HepG2 (cell line): ENCODE measurements around the gene FBXW8. TPM values are rescaled to one million over a fixed set of nuclear protein-coding genes. Genes with fewer than 3 reads are reported as not detected.

Experiments used
- ATAC-seq: fragments of 200-7000 bp; cut with Tn5 transposase; 3 replicates; pipeline ENCODE4 v1.9.1; 2020; ENCODE audit warnings: mild to moderate bottlenecking, moderate library complexity
- BruUV-seq: library from RNA; stranded (reverse); fragments of 400-500 nt; replicated peaks from 2 replicates; lab custom pipeline; 2021; lab: Mats Ljungman, UMichigan
- CTCF ChIA-PET: fragments of 300-600 bp; formaldehyde crosslinking; extraction: SDS; loops from one replicate; lab custom pipeline; 2021; ENCODE audit warnings: low total read pairs, inconsistent platforms, low intra/inter-chr PET ratio; lab: Yijun Ruan, JAX
- POLR2A ChIA-PET: fragments of 350-600 bp; sonication (Branson Sonifier 250); formaldehyde crosslinking; loops from one replicate; lab custom pipeline; 2020; ENCODE audit warnings: antibody characterized with exemption, inconsistent platforms; lab: Yijun Ruan, JAX
- DNase-seq: peaks from one replicate; pipeline ENCODE4 v3.0.0-alpha.2; 2015; ENCODE audit warnings: low spot score
- FAIRE-seq: peaks from 3 replicates; lab custom pipeline; 2011; peaks lifted over from hg19 to GRCh38; lab: Jason Lieb, UNC
- H2AFZ ChIP-seq: one replicate; pipeline ENCODE4 v1.6.1; 2011; ENCODE audit warnings: low read length, inconsistent platforms
- H3K27ac ChIP-seq: fragments of 300-600 bp; 3 replicates; pipeline ENCODE4 v1.8.0; 2011; ENCODE audit warnings: mixed run types, mild to moderate bottlenecking, mixed read lengths, low read length, inconsistent platforms; ENCODE audit not compliant: insufficient read depth; ENCODE audit errors: extremely low read length
- H3K27me3 ChIP-seq, 2 experiments: fragments of 200-600 bp in 1 of 2; 2 replicates in 1 of 2; 3 replicates in 1 of 2; pipeline versions ENCODE4 v1.6.0 to v1.8.0; 2011; ENCODE audit warnings: low read length in 2 of 2, mild to moderate bottlenecking in 2 of 2, moderate library complexity in 2 of 2, inconsistent platforms in 1 of 2; ENCODE audit not compliant: insufficient read depth in 2 of 2, control insufficient read depth in 1 of 2
- H3K36me3 ChIP-seq, 2 experiments: fragments of 200-600 bp in 1 of 2; replicated peaks in 1 of 2; 2 replicates in 1 of 2; 3 replicates in 1 of 2; pipeline versions ENCODE4 v1.5.1 to v1.8.0; 2011; ENCODE audit warnings: low read length in 2 of 2, inconsistent platforms in 1 of 2; ENCODE audit not compliant: insufficient read depth in 2 of 2, control insufficient read depth in 1 of 2
- H3K4me1 ChIP-seq: 2 replicates; pipeline ENCODE4 v1.5.1; 2012; ENCODE audit warnings: low read length, inconsistent platforms; ENCODE audit not compliant: insufficient read depth
- H3K4me2 ChIP-seq: 2 replicates; pipeline ENCODE4 v1.6.0; 2011; ENCODE audit warnings: low read depth, low read length, inconsistent platforms
- H3K4me3 ChIP-seq, 3 experiments: fragments of 200-600 bp in 1 of 3; sonication (generic), shearing (Covaris generic) in 1 of 3; replicated peaks in 1 of 3; 2 replicates each; pipeline ENCODE4 v1.5.1; 2011 to 2016; ENCODE audit warnings: low read length in 3 of 3, inconsistent platforms in 2 of 3, low read depth in 2 of 3, mild to moderate bottlenecking in 2 of 3, control low read depth in 1 of 3, mixed read lengths in 1 of 3; ENCODE audit not compliant: insufficient read depth in 1 of 3
- H3K79me2 ChIP-seq: one replicate; pipeline ENCODE4 v1.6.1; 2011; ENCODE audit warnings: low read length, inconsistent platforms; ENCODE audit not compliant: insufficient read depth
- H3K9ac ChIP-seq: 2 replicates; pipeline ENCODE4 v1.6.0; 2011; ENCODE audit warnings: mild to moderate bottlenecking, low read depth, low read length, inconsistent platforms; ENCODE audit not compliant: insufficient read depth
- H3K9me3 ChIP-seq: 2 replicates; pipeline ENCODE4 v1.5.1; 2012; ENCODE audit warnings: mild to moderate bottlenecking, low read length
- H4K20me1 ChIP-seq: 2 replicates; pipeline ENCODE4 v1.6.0; 2011; ENCODE audit warnings: inconsistent platforms, mild to moderate bottlenecking, low read length, moderate library complexity; ENCODE audit not compliant: insufficient read depth
- ELF1 ChIP-seq: sonication (generic); formaldehyde crosslinking; IDR thresholded peaks from 2 replicates; pipeline ENCODE4 v1.4.0; 2020; ENCODE audit warnings: missing genetic modification reagents
- ZBTB8A ChIP-seq: sonication (generic); formaldehyde crosslinking; IDR thresholded peaks from 2 replicates; pipeline ENCODE4 v1.4.0; 2020; ENCODE audit warnings: mild to moderate bottlenecking, low read depth, missing genetic modification reagents, borderline replicate concordance
- ZFP41 ChIP-seq: sonication (generic); formaldehyde crosslinking; IDR thresholded peaks from 2 replicates; pipeline ENCODE4 v1.4.0; 2020; ENCODE audit warnings: mild to moderate bottlenecking, missing genetic modification reagents, borderline replicate concordance
- WGBS: methylation state at CpG from one replicate; pipeline ENCODE4 v1.1.6; 2017; ENCODE audit warnings: low lambda C conversion rate; 5-methylcytosine and 5-hydroxymethylcytosine counted together
- in situ Hi-C: cut with HindIII; loops from 2 replicates; pipeline ENCODE4 v1.10.0; 2017; ENCODE audit warnings: low pct_unique_long_range_greater_than_20kb; ENCODE audit not compliant: extremely low pct_ligation_motif_present
- intact Hi-C: fragments of 100-400 bp; cut with micrococcal nuclease; formaldehyde crosslinking; loops from one replicate; pipeline ENCODE4 v1.10.0; 2022; ENCODE audit not compliant: unreplicated experiment
- polyA plus RNA-seq, 8 experiments: library from polyadenylated mRNA; depleted of rRNA in 3 of 8; stranded (reverse) in 7 of 8; unstranded in 1 of 8; fragments of >200 nt; fragmentation: Illumina TruSeq in 4 of 8; extraction: Trizol in 4 of 8; gene quantifications; 2 replicates each; pipeline versions ENCODE4 v1.2.1 to v1.2.3, GENCODE V29; 2011 to 2016; ENCODE audit warnings: low read depth in 4 of 8, missing spikeins in 1 of 8, mixed read lengths in 1 of 8; ENCODE audit not compliant: insufficient read depth in 1 of 8
- total RNA-seq, 5 experiments: library from RNA; depleted of rRNA; stranded (reverse); fragments of >200 nt; fragmentation: Illumina TruSeq; extraction: Trizol; gene quantifications; 2 replicates each; pipeline ENCODE4 v1.2.3, GENCODE V29; 2016; ENCODE audit warnings: low read depth in 1 of 5
- TF ChIP-seq, protein P1 (sequence below): sonication (generic); formaldehyde crosslinking; IDR thresholded peaks from 2 replicates; pipeline ENCODE4 v1.4.0; 2020; ENCODE audit warnings: missing genetic modification reagents

FBXW8 gene
- total and polyA plus RNA-seq, 2 of the 13 experiments (the other 11 are each of a cell fraction or from before 2014, with no cell fraction given), result 5.1 to 5.9 TPM

DNA sequence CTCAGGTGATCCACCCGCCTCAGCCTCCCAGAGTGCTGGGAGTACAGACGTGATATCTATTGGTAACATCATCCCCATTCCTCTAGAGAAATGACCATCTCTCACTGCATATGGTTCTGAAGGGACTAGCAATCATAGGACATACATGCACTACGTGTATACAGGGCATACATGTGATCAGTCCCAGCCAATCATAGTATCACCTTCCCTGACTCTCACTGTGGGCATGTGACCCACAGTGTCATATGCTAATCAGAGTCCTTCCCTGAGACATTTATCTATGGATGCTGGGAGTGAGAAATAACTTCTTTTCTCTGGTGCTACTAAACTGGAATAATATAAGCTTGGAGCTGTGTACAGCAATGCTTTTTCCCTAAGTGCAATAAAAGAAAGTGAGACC lies 12.1 kb upstream of the FBXW8 start:
- ATAC-seq, result no peak
- CTCF ChIA-PET, result no interaction called here
- 24% methylated on average over 3 of the region's 3 CpGs for WGBS
- intact Hi-C loops, result no loop called here
- no peak overlapping the region for H3K9ac ChIP-seq
- no peak overlapping the region for H3K4me2 ChIP-seq
- in situ Hi-C loops, result no loop called here
- DNase-seq, result no peak
- H2AFZ ChIP-seq, result no peak overlapping the region
- no peaks in the 10 kb centered on the region for H3K4me1 ChIP-seq
- no peaks in the 10 kb centered on the region for H3K79me2 ChIP-seq
- peaks cover 0 to 5% of the 10 kb centered on the region in 2 experiments; a peak in 2 of 5 replicates for H3K27me3 ChIP-seq
- TF ChIP-seq ZFP41 (CRISPR knock-in tag), result no peak
- TF ChIP-seq ZBTB8A, result no peak
- TF ChIP-seq ELF1 (CRISPR knock-in tag), result no peak
- TF ChIP-seq, protein P1, sequence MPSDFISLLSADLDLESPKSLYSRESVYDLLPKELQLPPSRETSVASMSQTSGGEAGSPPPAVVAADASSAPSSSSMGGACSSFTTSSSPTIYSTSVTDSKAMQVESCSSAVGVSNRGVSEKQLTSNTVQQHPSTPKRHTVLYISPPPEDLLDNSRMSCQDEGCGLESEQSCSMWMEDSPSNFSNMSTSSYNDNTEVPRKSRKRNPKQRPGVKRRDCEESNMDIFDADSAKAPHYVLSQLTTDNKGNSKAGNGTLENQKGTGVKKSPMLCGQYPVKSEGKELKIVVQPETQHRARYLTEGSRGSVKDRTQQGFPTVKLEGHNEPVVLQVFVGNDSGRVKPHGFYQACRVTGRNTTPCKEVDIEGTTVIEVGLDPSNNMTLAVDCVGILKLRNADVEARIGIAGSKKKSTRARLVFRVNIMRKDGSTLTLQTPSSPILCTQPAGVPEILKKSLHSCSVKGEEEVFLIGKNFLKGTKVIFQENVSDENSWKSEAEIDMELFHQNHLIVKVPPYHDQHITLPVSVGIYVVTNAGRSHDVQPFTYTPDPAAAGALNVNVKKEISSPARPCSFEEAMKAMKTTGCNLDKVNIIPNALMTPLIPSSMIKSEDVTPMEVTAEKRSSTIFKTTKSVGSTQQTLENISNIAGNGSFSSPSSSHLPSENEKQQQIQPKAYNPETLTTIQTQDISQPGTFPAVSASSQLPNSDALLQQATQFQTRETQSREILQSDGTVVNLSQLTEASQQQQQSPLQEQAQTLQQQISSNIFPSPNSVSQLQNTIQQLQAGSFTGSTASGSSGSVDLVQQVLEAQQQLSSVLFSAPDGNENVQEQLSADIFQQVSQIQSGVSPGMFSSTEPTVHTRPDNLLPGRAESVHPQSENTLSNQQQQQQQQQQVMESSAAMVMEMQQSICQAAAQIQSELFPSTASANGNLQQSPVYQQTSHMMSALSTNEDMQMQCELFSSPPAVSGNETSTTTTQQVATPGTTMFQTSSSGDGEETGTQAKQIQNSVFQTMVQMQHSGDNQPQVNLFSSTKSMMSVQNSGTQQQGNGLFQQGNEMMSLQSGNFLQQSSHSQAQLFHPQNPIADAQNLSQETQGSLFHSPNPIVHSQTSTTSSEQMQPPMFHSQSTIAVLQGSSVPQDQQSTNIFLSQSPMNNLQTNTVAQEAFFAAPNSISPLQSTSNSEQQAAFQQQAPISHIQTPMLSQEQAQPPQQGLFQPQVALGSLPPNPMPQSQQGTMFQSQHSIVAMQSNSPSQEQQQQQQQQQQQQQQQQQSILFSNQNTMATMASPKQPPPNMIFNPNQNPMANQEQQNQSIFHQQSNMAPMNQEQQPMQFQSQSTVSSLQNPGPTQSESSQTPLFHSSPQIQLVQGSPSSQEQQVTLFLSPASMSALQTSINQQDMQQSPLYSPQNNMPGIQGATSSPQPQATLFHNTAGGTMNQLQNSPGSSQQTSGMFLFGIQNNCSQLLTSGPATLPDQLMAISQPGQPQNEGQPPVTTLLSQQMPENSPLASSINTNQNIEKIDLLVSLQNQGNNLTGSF (CRISPR knock-in tag), result no peak
- TF ChIP-seq, all 625 proteins: peak for 0
- Histone ChIP-seq H4K20me1 (no peaks in the 10 kb centered on the region), H3K36me3 (no peaks in the 10 kb centered on the region), H3K9me3 (no peaks in the 10 kb centered on the region), H3K27ac (no peak overlapping the region), H3K4me3 (no peak overlapping the region)
- no TSS peak for BruUV-seq
- FAIRE-seq, result no peak
- POLR2A ChIA-PET, result no interaction called here
